ENCODE data around the gene CNST. TPM values are rescaled to one million over a fixed set of nuclear protein-coding genes. Genes with fewer than 3 reads are reported as not detected.
"Not testable (repeated sequence)": the region's sequence is repeated elsewhere in the genome, so short reads cannot be mapped to it uniquely, and the experiment has no call there.

Gene CNST
- total RNA-seq, 1 donor from 2014 or later = 31.0 TPM

GRCh38 chr1:246558041-246558440, 8.2 kb upstream of the CNST start:
- no peak for DNase-seq

GRCh38 chr1:246559310-246559709, 6.9 kb upstream of the CNST start:
- no peak for DNase-seq

GRCh38 chr1:246560833-246561232, 5.4 kb upstream of the CNST start:
- not testable (repeated sequence) for DNase-seq

- DNase-seq = no peak
These were observed 1.2 kb upstream of the CNST start for GRCh38 chr1:246564839-246565750.

GRCh38 chr1:246565751-246566127, 517 bp upstream of the CNST start:
- DNase-seq = peak; percentile 75

- peak; percentile 70 for DNase-seq
These were observed 773 bp downstream of the CNST start for GRCh38 chr1:246566813-246567645.

- DNase-seq = no peak
These were observed 1.5 kb downstream of the CNST start for GRCh38 chr1:246567646-246568235.

- peak; percentile 96 for DNase-seq
These were observed 3.3 kb downstream of the CNST start for GRCh38 chr1:246569248-246570238.

- DNase-seq = peak; percentile 52
These were observed 5.1 kb downstream of the CNST start for GRCh38 chr1:246571309-246571708.

GRCh38 chr1:246571953-246572352, 5.7 kb downstream of the CNST start:
- DNase-seq = no peak

- DNase-seq = peak; percentile 56
These were observed 6.5 kb downstream of the CNST start for GRCh38 chr1:246572785-246573184.

GRCh38 chr1:246573491-246573890, 7.2 kb downstream of the CNST start:
- DNase-seq = peak; percentile 39

GRCh38 chr1:246576709-246577032, 10.4 kb downstream of the CNST start:
- no peak for DNase-seq

GRCh38 chr1:246577082-246577719, 10.9 kb downstream of the CNST start:
- no peak for DNase-seq

GRCh38 chr1:246577720-246578106, 11.5 kb downstream of the CNST start:
- no peak for DNase-seq

- no peak for DNase-seq
These were observed 13.6 kb downstream of the CNST start for GRCh38 chr1:246579818-246580217.

- no peak for DNase-seq
These were observed 14.5 kb downstream of the CNST start for GRCh38 chr1:246580497-246581370.

GRCh38 chr1:246582301-246583055, 16.2 kb downstream of the CNST start:
- no peak for DNase-seq

- DNase-seq = no peak
These were observed 16.8 kb downstream of the CNST start for GRCh38 chr1:246583056-246583440.

All from dermis blood vessel endothelial cell (primary cell).